ENCODE results near the gene TTC22. TPM values are rescaled to one million over a fixed set of nuclear protein-coding genes. Genes with fewer than 3 reads are reported as not detected.

Gene TTC22
- total RNA-seq, 1 experiment from 2014 or later = 17.2 TPM

DNA sequence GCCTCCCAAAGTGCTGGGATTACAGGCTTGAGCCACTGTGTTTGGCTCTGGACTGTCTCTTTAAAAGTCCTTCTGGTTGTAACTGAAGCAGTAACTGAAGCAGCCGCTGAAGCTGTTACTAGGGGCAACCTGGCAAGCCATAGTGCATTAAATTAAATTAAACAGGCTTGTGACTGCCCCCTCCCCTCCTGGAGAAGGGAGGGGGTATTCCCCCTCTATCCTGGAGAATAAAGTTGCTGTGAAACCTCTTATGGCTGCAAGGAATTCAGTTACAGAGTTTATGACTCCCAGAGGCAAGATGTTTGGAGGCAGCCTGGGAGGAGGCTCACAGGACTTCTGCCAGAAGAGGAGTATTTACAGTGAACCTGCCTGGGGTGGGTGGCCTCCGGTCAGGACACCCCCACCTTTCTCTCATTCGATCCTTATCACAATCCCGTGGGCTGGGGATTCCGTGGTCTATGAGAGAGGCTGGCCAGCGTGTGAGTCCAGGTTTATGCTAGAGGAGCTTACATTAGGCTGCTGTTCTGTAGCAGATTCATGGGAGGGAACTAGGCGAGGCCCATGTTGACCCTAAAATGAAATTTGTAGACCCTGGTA is 8.3 kb downstream of the TTC22 start:
- BruUV-seq (replicated peaks) = no TSS peak
- Mint-ChIP-seq H3K36me3 (ENCODE audit: insufficient read depth, unreplicated experiment) (peaks cover 5% of the 10 kb centered on the region), H3K4me1 (ENCODE audit: low read depth, unreplicated experiment) (peaks cover 41% of the 10 kb centered on the region), H3K4me3 (ENCODE audit: low read depth, unreplicated experiment) (no peak overlapping the region), H3K27ac (ENCODE audit: unreplicated experiment) (no peak overlapping the region), H3K9me3 (ENCODE audit: low read depth, unreplicated experiment) (no peaks in the 10 kb centered on the region), H3K27me3 (ENCODE audit: unreplicated experiment) (no peaks in the 10 kb centered on the region)
- TF ChIP-seq, protein P1, sequence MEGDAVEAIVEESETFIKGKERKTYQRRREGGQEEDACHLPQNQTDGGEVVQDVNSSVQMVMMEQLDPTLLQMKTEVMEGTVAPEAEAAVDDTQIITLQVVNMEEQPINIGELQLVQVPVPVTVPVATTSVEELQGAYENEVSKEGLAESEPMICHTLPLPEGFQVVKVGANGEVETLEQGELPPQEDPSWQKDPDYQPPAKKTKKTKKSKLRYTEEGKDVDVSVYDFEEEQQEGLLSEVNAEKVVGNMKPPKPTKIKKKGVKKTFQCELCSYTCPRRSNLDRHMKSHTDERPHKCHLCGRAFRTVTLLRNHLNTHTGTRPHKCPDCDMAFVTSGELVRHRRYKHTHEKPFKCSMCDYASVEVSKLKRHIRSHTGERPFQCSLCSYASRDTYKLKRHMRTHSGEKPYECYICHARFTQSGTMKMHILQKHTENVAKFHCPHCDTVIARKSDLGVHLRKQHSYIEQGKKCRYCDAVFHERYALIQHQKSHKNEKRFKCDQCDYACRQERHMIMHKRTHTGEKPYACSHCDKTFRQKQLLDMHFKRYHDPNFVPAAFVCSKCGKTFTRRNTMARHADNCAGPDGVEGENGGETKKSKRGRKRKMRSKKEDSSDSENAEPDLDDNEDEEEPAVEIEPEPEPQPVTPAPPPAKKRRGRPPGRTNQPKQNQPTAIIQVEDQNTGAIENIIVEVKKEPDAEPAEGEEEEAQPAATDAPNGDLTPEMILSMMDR (IDR thresholded peaks at IDR 0.05; ENCODE audit: unreplicated experiment) = no peak
- intact Hi-C loops (cut with micrococcal nuclease; ENCODE audit: unreplicated experiment) = no loop called here
- no peak for DNase-seq
- CTCF ChIA-PET = interaction anchor here (1.3 kb wide), 1 partner anchor 9 kb away, joined by 4 read pairs; no protein-coding TSS in a partner anchor

- H3K4me1 Mint-ChIP-seq (ENCODE audit: low read depth, unreplicated experiment) = peaks cover 33% of the 10 kb centered on the region
- H3K27ac Mint-ChIP-seq (ENCODE audit: unreplicated experiment) = no peak overlapping the region
- intact Hi-C loops (cut with micrococcal nuclease; ENCODE audit: unreplicated experiment) = no loop called here
- H3K27me3 Mint-ChIP-seq (ENCODE audit: unreplicated experiment) = no peaks in the 10 kb centered on the region
- DNase-seq = peak; percentile 43
- TF ChIP-seq, protein P1 (IDR thresholded peaks at IDR 0.05; ENCODE audit: unreplicated experiment) = peak; percentile 47
- CTCF ChIA-PET = interaction anchor here (1.3 kb wide), 1 partner anchor 10 kb away, joined by 4 read pairs; no protein-coding TSS in a partner anchor
- peaks cover 5% of the 10 kb centered on the region for H3K36me3 Mint-ChIP-seq (ENCODE audit: insufficient read depth, unreplicated experiment)
- no TSS peak for BruUV-seq (replicated peaks)
- H3K9me3 Mint-ChIP-seq (ENCODE audit: low read depth, unreplicated experiment) = no peaks in the 10 kb centered on the region
- no peak overlapping the region for H3K4me3 Mint-ChIP-seq (ENCODE audit: low read depth, unreplicated experiment)
These were observed 9.1 kb downstream of the TTC22 start for GRCh38 chr1:54791880-54792522.

- intact Hi-C loops (cut with micrococcal nuclease; ENCODE audit: unreplicated experiment) = no loop called here
- no peaks in the 10 kb centered on the region for H3K9me3 Mint-ChIP-seq (ENCODE audit: low read depth, unreplicated experiment)
- no peaks in the 10 kb centered on the region for H3K27me3 Mint-ChIP-seq (ENCODE audit: unreplicated experiment)
- no peak overlapping the region for H3K4me3 Mint-ChIP-seq (ENCODE audit: low read depth, unreplicated experiment)
- H3K27ac Mint-ChIP-seq (ENCODE audit: unreplicated experiment) = no peak overlapping the region
- no TSS peak for BruUV-seq (replicated peaks)
- H3K4me1 Mint-ChIP-seq (ENCODE audit: low read depth, unreplicated experiment) = no peaks in the 10 kb centered on the region
- DNase-seq = no peak
- TF ChIP-seq, protein P1 (IDR thresholded peaks at IDR 0.05; ENCODE audit: unreplicated experiment) = no peak
- CTCF ChIA-PET = no interaction called here
- no peaks in the 10 kb centered on the region for H3K36me3 Mint-ChIP-seq (ENCODE audit: insufficient read depth, unreplicated experiment)
These were observed 12.7 kb downstream of the TTC22 start for GRCh38 chr1:54788459-54788858.

GRCh38 chr1:54787604-54788003 is 13.5 kb downstream of the TTC22 start:
- Mint-ChIP-seq H3K4me3 (ENCODE audit: low read depth, unreplicated experiment) (no peak overlapping the region), H3K4me1 (ENCODE audit: low read depth, unreplicated experiment) (no peaks in the 10 kb centered on the region), H3K27me3 (ENCODE audit: unreplicated experiment) (no peaks in the 10 kb centered on the region), H3K9me3 (ENCODE audit: low read depth, unreplicated experiment) (no peaks in the 10 kb centered on the region), H3K36me3 (ENCODE audit: insufficient read depth, unreplicated experiment) (no peaks in the 10 kb centered on the region), H3K27ac (ENCODE audit: unreplicated experiment) (no peak overlapping the region)
- no TSS peak for BruUV-seq (replicated peaks)
- intact Hi-C loops (cut with micrococcal nuclease; ENCODE audit: unreplicated experiment) = no loop called here
- CTCF ChIA-PET = no interaction called here
- DNase-seq = no peak
- TF ChIP-seq, protein P1 (IDR thresholded peaks at IDR 0.05; ENCODE audit: unreplicated experiment) = no peak

All from Calu3 (cell line).